H1 (cell line): Measurements from ENCODE around the gene SLC35F6. TPM values are rescaled to one million over a fixed set of nuclear protein-coding genes. Genes with fewer than 3 reads are reported as not detected.

ENCODE experiments used
- CTCF ChIA-PET: fragments of 300-600 bp; sonication (Branson Sonifier 250); formaldehyde crosslinking; loops from one replicate; lab custom pipeline; 2021; ENCODE audit not compliant: partially characterized antibody; lab: Charles Lee
- POLR2A ChIA-PET: fragments of 300-600 bp; sonication (Branson Sonifier 250); formaldehyde crosslinking; loops from one replicate; lab custom pipeline; 2021; ENCODE audit warnings: inconsistent platforms; ENCODE audit not compliant: partially characterized antibody; lab: Charles Lee
- DNase-seq, 2 experiments: peaks; one replicate each; pipeline versions ENCODE4 v3.0.0 to v3.0.0-alpha.2; 2010 to 2022; ENCODE audit warnings: low spot score in 2 of 2, low read depth in 1 of 2, mixed read lengths in 1 of 2
- FAIRE-seq: peaks from 2 replicates; lab custom pipeline; 2011; peaks lifted over from hg19 to GRCh38; lab: Jason Lieb, UNC
- H2AFZ ChIP-seq: 2 replicates; pipeline ENCODE4 v1.8.1; 2012; ENCODE audit warnings: low read length, inconsistent platforms
- H2AK5ac ChIP-seq: 2 replicates; pipeline ENCODE4 v1.6.1; 2013; ENCODE audit warnings: low read depth, low read length
- H2BK120ac ChIP-seq: replicated peaks from 2 replicates; pipeline ENCODE3; 2013; ENCODE audit warnings: low read depth, low read length, inconsistent platforms
- H2BK12ac ChIP-seq: 2 replicates; pipeline ENCODE4 v1.6.1; 2013; ENCODE audit warnings: low read depth, low read length
- H2BK15ac ChIP-seq: 2 replicates; pipeline ENCODE4 v1.6.1; 2013; ENCODE audit warnings: low read length
- H2BK20ac ChIP-seq: 2 replicates; pipeline ENCODE4 v1.6.1; 2013; ENCODE audit warnings: low read length
- H2BK5ac ChIP-seq: 2 replicates; pipeline ENCODE4 v1.6.1; 2013; ENCODE audit warnings: low read depth, low read length
- H3K14ac ChIP-seq: 2 replicates; pipeline ENCODE4 v1.6.1; 2013; ENCODE audit warnings: inconsistent platforms; ENCODE audit not compliant: insufficient read length
- H3K18ac ChIP-seq: 2 replicates; pipeline ENCODE4 v1.6.1; 2013; ENCODE audit warnings: low read length; ENCODE audit errors: extremely low read depth
- H3K23ac ChIP-seq: 2 replicates; pipeline ENCODE4 v1.6.1; 2013; ENCODE audit warnings: inconsistent platforms; ENCODE audit not compliant: insufficient read length
- H3K23me2 ChIP-seq: 2 replicates; pipeline ENCODE4 v1.6.1; 2013; ENCODE audit warnings: low read depth, low read length
- H3K27ac ChIP-seq: 2 replicates; pipeline ENCODE4 v1.6.1; 2011; ENCODE audit warnings: low read depth, low read length, inconsistent platforms
- H3K27me3 ChIP-seq, 4 experiments: replicated peaks in 1 of 4; 1 replicate in 1 of 4; 2 replicates in 3 of 4; pipeline versions ENCODE4 v1.6.1 to v1.8.1; 2011 to 2013; ENCODE audit warnings: low read length in 3 of 4, mild to moderate bottlenecking in 3 of 4, inconsistent platforms in 2 of 4, mixed read lengths in 2 of 4, moderate library complexity in 1 of 4; ENCODE audit not compliant: control insufficient read depth in 3 of 4, insufficient read depth in 3 of 4; ENCODE audit errors: extremely low read depth in 1 of 4
- H3K36me3 ChIP-seq, 4 experiments: 2 replicates each; pipeline versions ENCODE4 v1.6.1 to v1.8.1; 2011 to 2013; ENCODE audit warnings: mild to moderate bottlenecking in 4 of 4, low read length in 3 of 4, moderate library complexity in 2 of 4, control low read depth in 1 of 4, inconsistent platforms in 1 of 4; ENCODE audit not compliant: insufficient read depth in 4 of 4, control insufficient read depth in 2 of 4
- H3K4ac ChIP-seq: replicated peaks from 2 replicates; pipeline ENCODE3; 2013; ENCODE audit warnings: low read length, low read depth, mixed read lengths, inconsistent platforms; ENCODE audit not compliant: insufficient read length
- H3K4me1 ChIP-seq, 4 experiments: replicated peaks in 1 of 4; 1 replicate in 1 of 4; 2 replicates in 3 of 4; pipeline versions ENCODE4 v1.6.1 to v1.8.1; 2011 to 2013; ENCODE audit warnings: low read length in 3 of 4, inconsistent platforms in 2 of 4, mixed read lengths in 1 of 4; ENCODE audit not compliant: insufficient read depth in 4 of 4, control insufficient read depth in 3 of 4
- H3K4me2 ChIP-seq, 2 experiments: 2 replicates each; pipeline versions ENCODE4 v1.6.1 to v1.8.1; 2011 to 2013; ENCODE audit warnings: low read depth in 2 of 2, low read length in 2 of 2, control low read depth in 1 of 2, inconsistent platforms in 1 of 2, mild to moderate bottlenecking in 1 of 2; ENCODE audit not compliant: insufficient read depth in 1 of 2
- H3K4me3 ChIP-seq, 4 experiments: fragments of 200-600, 300-600 bp in 1 of 4; sonication (generic), shearing (Covaris generic), sonication (Bioruptor Twin) in 1 of 4; 2 replicates each; pipeline versions ENCODE4 v1.5.1 to v1.8.1; 2011 to 2016; ENCODE audit warnings: low read length in 4 of 4, low read depth in 3 of 4, control low read depth in 2 of 4, inconsistent platforms in 2 of 4, mild to moderate bottlenecking in 2 of 4, mixed read lengths in 1 of 4, moderate library complexity in 1 of 4; ENCODE audit not compliant: insufficient read depth in 2 of 4; ENCODE audit errors: extremely low read depth in 1 of 4
- H3K56ac ChIP-seq: replicated peaks from 2 replicates; pipeline ENCODE3; 2013; ENCODE audit warnings: low read depth, mild to moderate bottlenecking, mixed read lengths, low read length, inconsistent platforms; ENCODE audit not compliant: insufficient read length
- H3K79me1 ChIP-seq: 2 replicates; pipeline ENCODE4 v1.6.1; 2013; ENCODE audit warnings: low read depth, low read length, control low read depth
- H3K79me2 ChIP-seq, 2 experiments: 2 replicates each; pipeline versions ENCODE4 v1.6.1 to v1.8.1; 2012 to 2013; ENCODE audit warnings: low read length in 2 of 2, mild to moderate bottlenecking in 2 of 2, inconsistent platforms in 1 of 2; ENCODE audit not compliant: insufficient read depth in 2 of 2, control insufficient read depth in 1 of 2
- H3K9ac ChIP-seq, 4 experiments: replicated peaks in 1 of 4; 1 replicate in 1 of 4; 2 replicates in 3 of 4; pipeline versions ENCODE4 v1.6.1 to v1.8.1; 2011 to 2013; ENCODE audit warnings: low read depth in 3 of 4, low read length in 3 of 4, control low read depth in 2 of 4, mild to moderate bottlenecking in 2 of 4, moderate library complexity in 2 of 4, inconsistent platforms in 1 of 4; ENCODE audit errors: extremely low read depth in 1 of 4
- H3K9me3 ChIP-seq, 2 experiments: 2 replicates each; pipeline versions ENCODE4 v1.6.1 to v1.8.1; 2012 to 2013; ENCODE audit warnings: mild to moderate bottlenecking in 2 of 2, moderate library complexity in 2 of 2, control low read depth in 1 of 2, inconsistent platforms in 1 of 2, low read depth in 1 of 2, low read length in 1 of 2, mixed read lengths in 1 of 2; ENCODE audit not compliant: insufficient read depth in 2 of 2
- H4K20me1 ChIP-seq, 2 experiments: replicated peaks in 1 of 2; 2 replicates each; pipeline versions ENCODE3 to v1.8.1; 2011 to 2013; ENCODE audit warnings: inconsistent platforms in 2 of 2, low read length in 2 of 2, mild to moderate bottlenecking in 1 of 2; ENCODE audit not compliant: insufficient read depth in 2 of 2, control insufficient read depth in 1 of 2
- H4K5ac ChIP-seq: 2 replicates; pipeline ENCODE4 v1.6.1; 2013; ENCODE audit warnings: low read length, low read depth, mixed read lengths, inconsistent platforms; ENCODE audit not compliant: insufficient read length
- H4K8ac ChIP-seq: 2 replicates; pipeline ENCODE4 v1.8.0; 2013; ENCODE audit warnings: mild to moderate bottlenecking, moderate library complexity, low read length, inconsistent platforms; ENCODE audit not compliant: insufficient read depth; ENCODE audit errors: extremely low read depth
- H4K91ac ChIP-seq: replicated peaks from 2 replicates; pipeline ENCODE3; 2013; ENCODE audit warnings: low read length, mixed read lengths, inconsistent platforms; ENCODE audit not compliant: insufficient read length
- FOSL1 ChIP-seq: IDR thresholded peaks from 2 replicates; pipeline ENCODE4 v1.6.1; 2011; ENCODE audit warnings: mild to moderate bottlenecking, low read depth, low read length, moderate library complexity; ENCODE audit not compliant: insufficient read depth
- GABPA ChIP-seq: IDR thresholded peaks from 2 replicates; pipeline ENCODE4 v1.6.1; 2011; ENCODE audit warnings: mild to moderate bottlenecking, low read length, moderate library complexity, borderline replicate concordance; ENCODE audit not compliant: insufficient read depth
- WGBS, 2 experiments: shearing (Covaris generic) in 1 of 2; methylation state at CpG; one replicate each; pipeline versions ENCODE4 v1.1.6 to v1.1.7; 2013 to 2015; ENCODE audit warnings: low lambda C conversion rate in 2 of 2, mixed read lengths in 2 of 2, inconsistent platforms in 1 of 2, low coverage in 1 of 2, missing lambda C conversion rate in 1 of 2; ENCODE audit not compliant: insufficient replicate concordance in 2 of 2, insufficient coverage in 1 of 2, insufficient read length in 1 of 2; ENCODE audit errors: extremely low coverage in 1 of 2, missing lambda C conversion rate in 1 of 2; 5-methylcytosine and 5-hydroxymethylcytosine counted together
- polyA plus RNA-seq, 7 experiments: library from polyadenylated mRNA; depleted of rRNA in 3 of 7; stranded (reverse) in 5 of 7; unstranded in 2 of 7; fragments of >200 nt in 5 of 7; fragments of 200-250 nt in 2 of 7; gene quantifications; 1 replicate in 5 of 7; 2 replicates in 1 of 7; 4 replicates in 1 of 7; pipeline versions ENCODE4 v1.2.1 to v1.2.3, GENCODE V29; 2011 to 2013; ENCODE audit warnings: missing spikeins in 2 of 7, mixed read lengths in 2 of 7
- total RNA-seq: library from RNA; stranded (reverse); fragmentation: NEBNext Ultra II Directional; extraction: Animal tissue kit (Norgen Biotek cat#: 25700); gene quantifications from 2 replicates; pipeline ENCODE4 v1.2.1, GENCODE V29; 2021

Gene SLC35F6
- total and polyA plus RNA-seq, 2 of the 8 experiments (the other 6 are each of a cell fraction or from before 2014, with no cell fraction given), result 11.2 to 13.5 TPM

DNA sequence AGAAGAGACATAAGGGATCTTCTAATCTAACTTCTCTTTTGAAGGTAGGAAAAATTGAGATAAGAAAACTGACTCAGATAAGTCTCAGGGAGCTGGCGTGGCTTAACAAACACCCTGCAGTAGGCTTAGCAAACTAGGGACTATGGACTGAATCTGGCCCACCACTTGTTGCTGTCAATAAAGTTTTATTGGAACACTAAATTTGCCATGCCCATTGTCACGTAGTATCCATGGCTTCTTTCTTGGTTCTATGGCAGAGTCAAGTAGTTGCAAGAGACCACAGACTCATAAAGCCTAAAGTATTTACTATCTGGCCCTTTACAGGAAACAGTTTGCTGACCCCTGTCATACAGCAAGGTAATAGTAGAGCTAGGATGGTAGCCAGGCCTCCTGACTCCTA lies 47.3 kb upstream of the SLC35F6 start:
- Histone ChIP-seq H3K4me2 (no peak overlapping the region), H3K79me1 (no peaks in the 10 kb centered on the region), H3K18ac (no peak overlapping the region), H2BK12ac (no peak overlapping the region), H3K27ac (no peak overlapping the region), H3K23ac (no peak overlapping the region), H3K23me2 (no peaks in the 10 kb centered on the region; the same call in 1 of the 2 replicates), H2BK20ac (no peak overlapping the region)
- WGBS, 2 experiments, result 97% methylated on average over 2 of the region's 2 CpGs; no CpG with 5 or more reads in 1 of the 2 experiments
- TF ChIP-seq GABPA (no peak), FOSL1 (no peak)
- TF ChIP-seq, all 59 proteins: peak for 0
- Histone ChIP-seq H4K20me1 (no peaks in the 10 kb centered on the region), H3K4me1 (peaks cover 0 to 16% (median 10%) of the 10 kb centered on the region in 4 experiments; a peak in 6 of 7 replicates), H3K36me3 (no peaks in the 10 kb centered on the region), H2BK120ac (no peak overlapping the region), H3K27me3 (no peaks in the 10 kb centered on the region), H3K14ac (no peak overlapping the region), H3K9ac (no peak overlapping the region), H2AK5ac (no peak overlapping the region), H4K8ac (no peak overlapping the region), H2BK15ac (no peak overlapping the region), H3K4ac (no peak overlapping the region), H3K56ac (no peak overlapping the region), H4K91ac (no peak overlapping the region), H4K5ac (no peak overlapping the region), H2AFZ (no peak overlapping the region), H2BK5ac (no peak overlapping the region), H3K4me3 (no peak overlapping the region), H3K9me3 (no peaks in the 10 kb centered on the region), H3K79me2 (no peaks in the 10 kb centered on the region)
- FAIRE-seq (no peak), DNase-seq (no peak)
- CTCF ChIA-PET, result no interaction called here
- POLR2A ChIA-PET, result no interaction called here
